HepG2 (cell line): ENCODE measurements around the gene PRM3. TPM values are rescaled to one million over a fixed set of nuclear protein-coding genes. Genes with fewer than 3 reads are reported as not detected.
A peak's percentile ranks its signal among the peaks of the same experiment; 100 is the strongest.

Experiments
- ARNTL ChIP-seq: sonication (generic); formaldehyde crosslinking; IDR thresholded peaks from 2 replicates; pipeline ENCODE4 v1.4.0; 2020; ENCODE audit warnings: mild to moderate bottlenecking, missing genetic modification reagents
- BORCS8-MEF2B ChIP-seq: sonication (generic); formaldehyde crosslinking; IDR thresholded peaks from 2 replicates; pipeline ENCODE4 v1.8.0; 2022; ENCODE audit warnings: mild to moderate bottlenecking, missing genetic modification reagents
- CC2D1A ChIP-seq: sonication (generic); formaldehyde crosslinking; IDR thresholded peaks from 2 replicates; pipeline ENCODE4 v1.8.1; 2023; ENCODE audit warnings: mild to moderate bottlenecking, missing genetic modification reagents
- GATA4 ChIP-seq: sonication (generic); IDR thresholded peaks from 2 replicates; pipeline ENCODE4 v1.6.1; 2016; ENCODE audit warnings: antibody characterized with exemption, low read depth, borderline replicate concordance
- HNRNPL ChIP-seq: fragments of 200-400 bp; formaldehyde crosslinking; IDR thresholded peaks from 2 replicates; pipeline ENCODE4 v1.6.1; 2017; ENCODE audit warnings: mild to moderate bottlenecking, low read depth, low read length
- JARID2 ChIP-seq: sonication (generic); formaldehyde crosslinking; IDR thresholded peaks from 2 replicates; pipeline ENCODE4 v1.8.1; 2023; ENCODE audit warnings: missing genetic modification reagents, inconsistent platforms; ENCODE audit not compliant: insufficient replicate concordance
- MEIS1 ChIP-seq: sonication (generic); formaldehyde crosslinking; IDR thresholded peaks from 2 replicates; pipeline ENCODE4 v1.9.0; 2021; ENCODE audit warnings: mild to moderate bottlenecking, missing genetic modification reagents, moderate library complexity, borderline replicate concordance
- RBFOX2 ChIP-seq: fragments of 200-400 bp; formaldehyde crosslinking; IDR thresholded peaks from 2 replicates; pipeline ENCODE4 v1.6.1; 2017; ENCODE audit warnings: low read depth, mild to moderate bottlenecking, low read length
- RXRA ChIP-seq: sonication (generic); formaldehyde crosslinking; IDR thresholded peaks from 2 replicates; pipeline ENCODE4 v1.5.1; 2020; ENCODE audit warnings: missing genetic modification reagents
- ZBTB38 ChIP-seq: sonication (generic); formaldehyde crosslinking; IDR thresholded peaks from 2 replicates; pipeline ENCODE4 v1.5.1; 2020; ENCODE audit warnings: mild to moderate bottlenecking, missing genetic modification reagents
- ZNF3 ChIP-seq: IDR thresholded peaks from 2 replicates; pipeline ENCODE4 v1.7.0; 2017; ENCODE audit warnings: inconsistent platforms
- ZNF501 ChIP-seq: sonication (generic); formaldehyde crosslinking; IDR thresholded peaks from 2 replicates; pipeline ENCODE4 v1.5.1; 2020; ENCODE audit warnings: mild to moderate bottlenecking, moderate library complexity, missing genetic modification reagents
- ZNF598 ChIP-seq: sonication (generic); formaldehyde crosslinking; IDR thresholded peaks from 2 replicates; pipeline ENCODE4 v1.5.1; 2020; ENCODE audit warnings: mild to moderate bottlenecking, missing genetic modification reagents, borderline replicate concordance
- ZNF709 ChIP-seq: sonication (generic); formaldehyde crosslinking; IDR thresholded peaks from 2 replicates; pipeline ENCODE4 v1.5.0; 2020; ENCODE audit warnings: mild to moderate bottlenecking, missing genetic modification reagents
- ZNF772 ChIP-seq: sonication (generic); formaldehyde crosslinking; IDR thresholded peaks from 2 replicates; pipeline ENCODE4 v1.5.0; 2020; ENCODE audit warnings: mild to moderate bottlenecking, missing genetic modification reagents
- polyA plus RNA-seq, 8 experiments: library from polyadenylated mRNA; depleted of rRNA in 3 of 8; stranded (reverse) in 7 of 8; unstranded in 1 of 8; fragments of >200 nt; fragmentation: Illumina TruSeq in 4 of 8; extraction: Trizol in 4 of 8; gene quantifications; 2 replicates each; pipeline versions ENCODE4 v1.2.1 to v1.2.3, GENCODE V29; 2011 to 2016; ENCODE audit warnings: low read depth in 4 of 8, missing spikeins in 1 of 8, mixed read lengths in 1 of 8; ENCODE audit not compliant: insufficient read depth in 1 of 8
- total RNA-seq, 5 experiments: library from RNA; depleted of rRNA; stranded (reverse); fragments of >200 nt; fragmentation: Illumina TruSeq; extraction: Trizol; gene quantifications; 2 replicates each; pipeline ENCODE4 v1.2.3, GENCODE V29; 2016; ENCODE audit warnings: low read depth in 1 of 5
- TF ChIP-seq, protein P1 (sequence below): sonication (generic); formaldehyde crosslinking; IDR thresholded peaks from 2 replicates; pipeline ENCODE4 v1.4.0; 2020; ENCODE audit warnings: missing genetic modification reagents, mild to moderate bottlenecking, borderline replicate concordance
- TF ChIP-seq, protein P2 (sequence below): sonication (generic); formaldehyde crosslinking; conservative IDR thresholded peaks from 2 replicates; pipeline ENCODE4 v1.4.0; 2020; ENCODE audit warnings: missing genetic modification reagents
- TF ChIP-seq, protein P3 (sequence below): sonication (generic); formaldehyde crosslinking; IDR thresholded peaks from 2 replicates; pipeline ENCODE4 v1.8.0; 2022; ENCODE audit warnings: mild to moderate bottlenecking, missing genetic modification reagents; ENCODE audit not compliant: insufficient replicate concordance
- TF ChIP-seq, protein P4 (sequence below): sonication (generic); formaldehyde crosslinking; conservative IDR thresholded peaks from 2 replicates; pipeline ENCODE4 v1.4.0; 2020; ENCODE audit warnings: mild to moderate bottlenecking, missing genetic modification reagents, moderate library complexity

The PRM3 gene
- total and polyA plus RNA-seq, 2 of the 13 experiments (the other 11 are each of a cell fraction or from before 2014, with no cell fraction given) = not detected

DNA sequence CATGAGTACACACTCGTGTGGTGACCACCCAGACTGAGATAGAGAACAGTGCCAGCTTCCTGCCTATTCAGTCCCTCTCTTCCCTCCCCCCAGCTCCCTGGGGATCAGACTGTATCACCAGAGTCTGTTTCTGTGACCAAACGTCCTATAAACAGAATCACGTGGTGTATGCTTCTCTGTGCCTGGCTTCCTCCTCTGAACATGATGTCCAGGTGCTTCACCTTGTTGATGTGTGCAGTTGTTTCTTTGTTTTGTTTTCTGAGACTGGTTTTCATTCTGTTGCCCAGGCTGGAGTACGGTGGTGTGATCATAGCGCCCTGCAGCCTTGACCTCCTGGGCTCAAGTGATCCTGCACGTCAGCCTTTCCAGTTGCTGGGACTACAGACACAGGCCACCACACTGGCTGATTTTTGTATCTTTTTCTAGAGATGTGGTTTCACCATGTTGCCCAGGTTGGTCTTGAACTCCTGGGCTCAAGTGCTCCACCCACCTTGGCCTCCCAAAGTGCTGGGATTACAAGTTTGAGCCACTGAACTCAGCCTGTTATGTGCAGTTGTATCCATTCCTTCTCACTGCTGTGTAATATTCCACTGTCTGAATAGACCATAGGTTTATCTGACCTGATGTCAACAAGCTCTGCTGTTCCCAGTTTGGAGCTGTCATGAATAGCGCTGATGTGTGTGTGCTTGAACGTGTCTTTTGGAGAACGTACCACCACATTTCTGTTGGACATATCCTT is 36.6 kb upstream of the PRM3 start (continued):
- TF ChIP-seq, protein P1, sequence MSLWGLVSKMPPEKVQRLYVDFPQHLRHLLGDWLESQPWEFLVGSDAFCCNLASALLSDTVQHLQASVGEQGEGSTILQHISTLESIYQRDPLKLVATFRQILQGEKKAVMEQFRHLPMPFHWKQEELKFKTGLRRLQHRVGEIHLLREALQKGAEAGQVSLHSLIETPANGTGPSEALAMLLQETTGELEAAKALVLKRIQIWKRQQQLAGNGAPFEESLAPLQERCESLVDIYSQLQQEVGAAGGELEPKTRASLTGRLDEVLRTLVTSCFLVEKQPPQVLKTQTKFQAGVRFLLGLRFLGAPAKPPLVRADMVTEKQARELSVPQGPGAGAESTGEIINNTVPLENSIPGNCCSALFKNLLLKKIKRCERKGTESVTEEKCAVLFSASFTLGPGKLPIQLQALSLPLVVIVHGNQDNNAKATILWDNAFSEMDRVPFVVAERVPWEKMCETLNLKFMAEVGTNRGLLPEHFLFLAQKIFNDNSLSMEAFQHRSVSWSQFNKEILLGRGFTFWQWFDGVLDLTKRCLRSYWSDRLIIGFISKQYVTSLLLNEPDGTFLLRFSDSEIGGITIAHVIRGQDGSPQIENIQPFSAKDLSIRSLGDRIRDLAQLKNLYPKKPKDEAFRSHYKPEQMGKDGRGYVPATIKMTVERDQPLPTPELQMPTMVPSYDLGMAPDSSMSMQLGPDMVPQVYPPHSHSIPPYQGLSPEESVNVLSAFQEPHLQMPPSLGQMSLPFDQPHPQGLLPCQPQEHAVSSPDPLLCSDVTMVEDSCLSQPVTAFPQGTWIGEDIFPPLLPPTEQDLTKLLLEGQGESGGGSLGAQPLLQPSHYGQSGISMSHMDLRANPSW = no peak
- TF ChIP-seq CC2D1A (CRISPR knock-in tag) (peak; percentile 95; the same call in 1 of the 2 replicates), ZNF598 (CRISPR knock-in tag) (no peak; the same call in none of the 2 replicates), RXRA (CRISPR knock-in tag) (peak; percentile 94), ZNF709 (no peak), ARNTL (peak; percentile 91), JARID2 (CRISPR knock-in tag) (no peak), BORCS8-MEF2B (no peak; the same call in 1 of the 2 replicates), GATA4 (no peak; the same call in 1 of the 2 replicates), ZBTB38 (peak; percentile 77; the same call in 1 of the 2 replicates), ZNF3 (CRISPR knock-in tag) (peak; percentile 40), ZNF772 (CRISPR knock-in tag) (no peak; the same call in 1 of the 2 replicates), RBFOX2 (no peak), ZNF501 (peak; percentile 76), MEIS1 (CRISPR knock-in tag) (peak; percentile 76), HNRNPL (no peak)
- TF ChIP-seq, protein P2, sequence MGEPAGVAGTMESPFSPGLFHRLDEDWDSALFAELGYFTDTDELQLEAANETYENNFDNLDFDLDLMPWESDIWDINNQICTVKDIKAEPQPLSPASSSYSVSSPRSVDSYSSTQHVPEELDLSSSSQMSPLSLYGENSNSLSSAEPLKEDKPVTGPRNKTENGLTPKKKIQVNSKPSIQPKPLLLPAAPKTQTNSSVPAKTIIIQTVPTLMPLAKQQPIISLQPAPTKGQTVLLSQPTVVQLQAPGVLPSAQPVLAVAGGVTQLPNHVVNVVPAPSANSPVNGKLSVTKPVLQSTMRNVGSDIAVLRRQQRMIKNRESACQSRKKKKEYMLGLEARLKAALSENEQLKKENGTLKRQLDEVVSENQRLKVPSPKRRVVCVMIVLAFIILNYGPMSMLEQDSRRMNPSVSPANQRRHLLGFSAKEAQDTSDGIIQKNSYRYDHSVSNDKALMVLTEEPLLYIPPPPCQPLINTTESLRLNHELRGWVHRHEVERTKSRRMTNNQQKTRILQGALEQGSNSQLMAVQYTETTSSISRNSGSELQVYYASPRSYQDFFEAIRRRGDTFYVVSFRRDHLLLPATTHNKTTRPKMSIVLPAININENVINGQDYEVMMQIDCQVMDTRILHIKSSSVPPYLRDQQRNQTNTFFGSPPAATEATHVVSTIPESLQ = 0 out of 2 replicates have a peak, but pooled peaks have one; percentile 56
- TF ChIP-seq, protein P3, sequence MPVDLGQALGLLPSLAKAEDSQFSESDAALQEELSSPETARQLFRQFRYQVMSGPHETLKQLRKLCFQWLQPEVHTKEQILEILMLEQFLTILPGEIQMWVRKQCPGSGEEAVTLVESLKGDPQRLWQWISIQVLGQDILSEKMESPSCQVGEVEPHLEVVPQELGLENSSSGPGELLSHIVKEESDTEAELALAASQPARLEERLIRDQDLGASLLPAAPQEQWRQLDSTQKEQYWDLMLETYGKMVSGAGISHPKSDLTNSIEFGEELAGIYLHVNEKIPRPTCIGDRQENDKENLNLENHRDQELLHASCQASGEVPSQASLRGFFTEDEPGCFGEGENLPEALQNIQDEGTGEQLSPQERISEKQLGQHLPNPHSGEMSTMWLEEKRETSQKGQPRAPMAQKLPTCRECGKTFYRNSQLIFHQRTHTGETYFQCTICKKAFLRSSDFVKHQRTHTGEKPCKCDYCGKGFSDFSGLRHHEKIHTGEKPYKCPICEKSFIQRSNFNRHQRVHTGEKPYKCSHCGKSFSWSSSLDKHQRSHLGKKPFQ (CRISPR knock-in tag) = peak; percentile 100
- TF ChIP-seq, protein P4, sequence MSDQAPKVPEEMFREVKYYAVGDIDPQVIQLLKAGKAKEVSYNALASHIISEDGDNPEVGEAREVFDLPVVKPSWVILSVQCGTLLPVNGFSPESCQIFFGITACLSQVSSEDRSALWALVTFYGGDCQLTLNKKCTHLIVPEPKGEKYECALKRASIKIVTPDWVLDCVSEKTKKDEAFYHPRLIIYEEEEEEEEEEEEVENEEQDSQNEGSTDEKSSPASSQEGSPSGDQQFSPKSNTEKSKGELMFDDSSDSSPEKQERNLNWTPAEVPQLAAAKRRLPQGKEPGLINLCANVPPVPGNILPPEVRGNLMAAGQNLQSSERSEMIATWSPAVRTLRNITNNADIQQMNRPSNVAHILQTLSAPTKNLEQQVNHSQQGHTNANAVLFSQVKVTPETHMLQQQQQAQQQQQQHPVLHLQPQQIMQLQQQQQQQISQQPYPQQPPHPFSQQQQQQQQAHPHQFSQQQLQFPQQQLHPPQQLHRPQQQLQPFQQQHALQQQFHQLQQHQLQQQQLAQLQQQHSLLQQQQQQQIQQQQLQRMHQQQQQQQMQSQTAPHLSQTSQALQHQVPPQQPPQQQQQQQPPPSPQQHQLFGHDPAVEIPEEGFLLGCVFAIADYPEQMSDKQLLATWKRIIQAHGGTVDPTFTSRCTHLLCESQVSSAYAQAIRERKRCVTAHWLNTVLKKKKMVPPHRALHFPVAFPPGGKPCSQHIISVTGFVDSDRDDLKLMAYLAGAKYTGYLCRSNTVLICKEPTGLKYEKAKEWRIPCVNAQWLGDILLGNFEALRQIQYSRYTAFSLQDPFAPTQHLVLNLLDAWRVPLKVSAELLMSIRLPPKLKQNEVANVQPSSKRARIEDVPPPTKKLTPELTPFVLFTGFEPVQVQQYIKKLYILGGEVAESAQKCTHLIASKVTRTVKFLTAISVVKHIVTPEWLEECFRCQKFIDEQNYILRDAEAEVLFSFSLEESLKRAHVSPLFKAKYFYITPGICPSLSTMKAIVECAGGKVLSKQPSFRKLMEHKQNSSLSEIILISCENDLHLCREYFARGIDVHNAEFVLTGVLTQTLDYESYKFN (CRISPR knock-in tag) = peak; percentile 92
